Liver (tissue), 9 donors: ENCODE measurements around the gene DOK5. TPM values are rescaled to one million over a fixed set of nuclear protein-coding genes. Genes with fewer than 3 reads are reported as not detected.

Experiments used
- DNase-seq: peaks from one replicate; pipeline ENCODE4 v3.0.0-alpha.2; 2017; ENCODE audit warnings: low spot score
- H3K27ac ChIP-seq, 2 donors: one replicate each; pipeline ENCODE4 v1.7.0; 2013; ENCODE audit warnings: inconsistent platforms in 2 of 2, low read length in 2 of 2, control low read depth in 1 of 2, low read depth in 1 of 2, mild to moderate bottlenecking in 1 of 2
- H3K27me3 ChIP-seq, 4 donors: one replicate each; pipeline versions ENCODE4 v1.6.1 to v1.7.0; 2013; ENCODE audit warnings: low read length in 3 of 4, inconsistent platforms in 1 of 4, mild to moderate bottlenecking in 1 of 4, moderate library complexity in 1 of 4; ENCODE audit not compliant: control insufficient read depth in 4 of 4, insufficient read depth in 4 of 4
- H3K36me3 ChIP-seq, 4 donors: one replicate each; pipeline versions ENCODE4 v1.6.1 to v1.7.0; 2013; ENCODE audit warnings: low read length in 3 of 4, mild to moderate bottlenecking in 3 of 4, low read depth in 1 of 4, moderate library complexity in 1 of 4; ENCODE audit not compliant: control insufficient read depth in 4 of 4, insufficient read depth in 3 of 4
- H3K4me1 ChIP-seq, 4 donors: one replicate each; pipeline versions ENCODE4 v1.6.1 to v1.7.0; 2013; ENCODE audit warnings: low read length in 3 of 4, mild to moderate bottlenecking in 3 of 4, moderate library complexity in 1 of 4; ENCODE audit not compliant: control insufficient read depth in 4 of 4, insufficient read depth in 4 of 4
- H3K4me3 ChIP-seq, 3 donors: one replicate each; pipeline versions ENCODE4 v1.6.1 to v1.7.0; 2013; ENCODE audit warnings: low read length in 3 of 3, control low read depth in 1 of 3, low read depth in 1 of 3, mild to moderate bottlenecking in 1 of 3
- H3K9ac ChIP-seq, 2 donors: one replicate each; pipeline ENCODE4 v1.7.0; 2013; ENCODE audit warnings: low read length in 2 of 2, mild to moderate bottlenecking in 2 of 2, moderate library complexity in 2 of 2, control low read depth in 1 of 2, low read depth in 1 of 2
- H3K9me3 ChIP-seq, 4 donors: one replicate each; pipeline versions ENCODE4 v1.6.1 to v1.7.0; 2013; ENCODE audit warnings: low read length in 3 of 4; ENCODE audit not compliant: control insufficient read depth in 4 of 4
- EGR1 ChIP-seq, 2 donors: IDR thresholded peaks; 2 replicates each; pipeline ENCODE4 v1.6.1; 2016 to 2018; ENCODE audit warnings: antibody characterized with exemption in 2 of 2, low read depth in 2 of 2
- FOXA1 ChIP-seq: IDR thresholded peaks from 2 replicates; pipeline ENCODE4 v1.6.1; 2016; ENCODE audit warnings: antibody characterized with exemption
- FOXA2 ChIP-seq: IDR thresholded peaks from 2 replicates; pipeline ENCODE4 v1.6.1; 2016; ENCODE audit warnings: antibody characterized with exemption
- GABPA ChIP-seq, 2 donors: IDR thresholded peaks in 1 of 2; conservative IDR thresholded peaks in 1 of 2; 2 replicates each; pipeline ENCODE4 v1.6.1; 2016; ENCODE audit warnings: antibody characterized with exemption in 2 of 2, mild to moderate bottlenecking in 1 of 2, moderate library complexity in 1 of 2
- HNF4A ChIP-seq, 2 donors: conservative IDR thresholded peaks; 2 replicates each; pipeline ENCODE4 v1.6.1; 2016; ENCODE audit warnings: antibody characterized with exemption in 2 of 2, mild to moderate bottlenecking in 2 of 2
- HNF4G ChIP-seq: IDR thresholded peaks from 2 replicates; pipeline ENCODE4 v1.6.1; 2016; ENCODE audit warnings: antibody characterized with exemption
- JUND ChIP-seq, 2 donors: IDR thresholded peaks; 2 replicates each; pipeline ENCODE4 v1.6.1; 2016; ENCODE audit warnings: antibody characterized with exemption in 2 of 2
- NR2F2 ChIP-seq: IDR thresholded peaks from 2 replicates; pipeline ENCODE4 v1.6.1; 2016; ENCODE audit warnings: antibody characterized with exemption
- RAD21 ChIP-seq, 2 donors: IDR thresholded peaks; 2 replicates each; pipeline ENCODE4 v1.6.1; 2016; ENCODE audit warnings: antibody characterized with exemption in 2 of 2, mild to moderate bottlenecking in 2 of 2
- RXRA ChIP-seq, 2 donors: IDR thresholded peaks; 2 replicates each; pipeline ENCODE4 v1.6.1; 2017 to 2018; ENCODE audit warnings: antibody characterized with exemption in 2 of 2, mild to moderate bottlenecking in 1 of 2
- SP1 ChIP-seq: IDR thresholded peaks from 2 replicates; pipeline ENCODE4 v1.6.1; 2018; ENCODE audit warnings: antibody characterized with exemption, mild to moderate bottlenecking
- TAF1 ChIP-seq: conservative IDR thresholded peaks from 2 replicates; pipeline ENCODE4 v1.6.1; 2016; ENCODE audit warnings: antibody characterized with exemption, mild to moderate bottlenecking
- YY1 ChIP-seq: IDR thresholded peaks from 2 replicates; pipeline ENCODE4 v1.6.1; 2016; ENCODE audit warnings: antibody characterized with exemption, mild to moderate bottlenecking
- WGBS: extraction: QIAGEN DNeasy Blood & Tissue Kit; methylation state at CpG from one replicate; pipeline ENCODE4 v1.1.7; 2013; 5-methylcytosine and 5-hydroxymethylcytosine counted together
- polyA plus RNA-seq, 2 donors: library from polyadenylated mRNA; stranded (reverse) in 1 of 2; unstranded in 1 of 2; fragments of 200-250 nt in 1 of 2; fragments of >200 nt in 1 of 2; fragmentation: Nextera tagmentation in 1 of 2; extraction: Ambion mirVana in 1 of 2; gene quantifications; one replicate each; pipeline versions ENCODE4 v1.2.1 to v1.2.3, GENCODE V29; 2013 to 2015
- total RNA-seq, 2 donors: library from RNA; depleted of rRNA; stranded (reverse); fragments of >200 nt; gene quantifications; one replicate each; pipeline ENCODE4 v1.2.3, GENCODE V29; 2014
- TF ChIP-seq, protein P1 (sequence below): IDR thresholded peaks from 2 replicates; pipeline ENCODE4 v1.6.1; 2016; ENCODE audit warnings: antibody characterized with exemption
- TF ChIP-seq, protein P2 (sequence below): IDR thresholded peaks from 2 replicates; pipeline ENCODE4 v1.6.1; 2016; ENCODE audit warnings: antibody characterized with exemption
- TF ChIP-seq, protein P3 (sequence below): IDR thresholded peaks from 2 replicates; pipeline ENCODE4 v1.6.1; 2016; ENCODE audit warnings: antibody characterized with exemption
- TF ChIP-seq, protein P4 (sequence below): fragments of 150-350 bp; IDR thresholded peaks from 2 replicates; pipeline ENCODE4 v1.5.1; 2017; ENCODE audit warnings: improper control_type of control experiment, low read depth, low read length; ENCODE audit not compliant: missing input control
- TF ChIP-seq, protein P5 (sequence below): IDR thresholded peaks from 2 replicates; pipeline ENCODE4 v1.6.1; 2016; ENCODE audit warnings: antibody characterized with exemption, mild to moderate bottlenecking
- donor health status: healthy.
- donor health status: healthy.
- donor health status: healthy.
- donor health status: healthy.
- donor health status: healthy.

DOK5 gene
- total and polyA plus RNA-seq, 4 donors: 0.05 to 0.16 (median 0.09) TPM

DNA sequence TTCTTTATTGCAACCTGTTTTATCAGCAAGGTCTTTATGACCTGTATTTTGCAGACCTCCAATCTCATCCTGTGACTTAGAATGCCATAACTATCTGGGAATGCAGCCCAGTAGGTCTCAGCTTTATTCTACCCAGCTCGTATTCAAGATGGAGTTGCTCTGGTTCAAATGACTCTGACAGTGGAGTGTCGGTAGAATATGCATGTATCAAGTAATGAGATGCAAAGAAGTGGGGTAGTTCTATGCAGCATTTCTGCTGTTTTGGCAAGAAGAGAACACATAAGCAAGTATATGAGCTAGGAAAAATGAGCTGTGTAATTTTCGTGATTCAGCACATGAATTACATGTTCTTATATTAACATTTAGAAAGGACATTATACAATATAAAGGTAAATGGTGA, 185.9 kb downstream of the DOK5 start:
- no peak for TF ChIP-seq EGR1 (IDR thresholded peaks at IDR 0.05; ENCODE audit: low read depth in 2 of 2)
- no peak for TF ChIP-seq TAF1
- no peak for TF ChIP-seq FOXA1
- no peak for TF ChIP-seq FOXA2
- no peak for TF ChIP-seq JUND (IDR thresholded peaks at IDR 0.05)
- TF ChIP-seq RAD21 (IDR thresholded peaks at IDR 0.05): no peak
- TF ChIP-seq, protein P1, sequence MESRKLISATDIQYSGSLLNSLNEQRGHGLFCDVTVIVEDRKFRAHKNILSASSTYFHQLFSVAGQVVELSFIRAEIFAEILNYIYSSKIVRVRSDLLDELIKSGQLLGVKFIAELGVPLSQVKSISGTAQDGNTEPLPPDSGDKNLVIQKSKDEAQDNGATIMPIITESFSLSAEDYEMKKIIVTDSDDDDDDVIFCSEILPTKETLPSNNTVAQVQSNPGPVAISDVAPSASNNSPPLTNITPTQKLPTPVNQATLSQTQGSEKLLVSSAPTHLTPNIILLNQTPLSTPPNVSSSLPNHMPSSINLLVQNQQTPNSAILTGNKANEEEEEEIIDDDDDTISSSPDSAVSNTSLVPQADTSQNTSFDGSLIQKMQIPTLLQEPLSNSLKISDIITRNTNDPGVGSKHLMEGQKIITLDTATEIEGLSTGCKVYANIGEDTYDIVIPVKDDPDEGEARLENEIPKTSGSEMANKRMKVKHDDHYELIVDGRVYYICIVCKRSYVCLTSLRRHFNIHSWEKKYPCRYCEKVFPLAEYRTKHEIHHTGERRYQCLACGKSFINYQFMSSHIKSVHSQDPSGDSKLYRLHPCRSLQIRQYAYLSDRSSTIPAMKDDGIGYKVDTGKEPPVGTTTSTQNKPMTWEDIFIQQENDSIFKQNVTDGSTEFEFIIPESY: no peak
- TF ChIP-seq NR2F2: no peak
- TF ChIP-seq HNF4G: no peak
- no peak for TF ChIP-seq HNF4A (conservative IDR thresholded peaks at IDR 0.05)
- TF ChIP-seq RXRA (IDR thresholded peaks at IDR 0.05): no peak
- TF ChIP-seq, protein P2, sequence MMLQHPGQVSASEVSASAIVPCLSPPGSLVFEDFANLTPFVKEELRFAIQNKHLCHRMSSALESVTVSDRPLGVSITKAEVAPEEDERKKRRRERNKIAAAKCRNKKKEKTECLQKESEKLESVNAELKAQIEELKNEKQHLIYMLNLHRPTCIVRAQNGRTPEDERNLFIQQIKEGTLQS: no peak
- no peak for TF ChIP-seq GABPA (IDR thresholded peaks at IDR 0.05 in 1 of 2, conservative IDR thresholded peaks at IDR 0.05 in 1 of 2)
- no peak for TF ChIP-seq SP1
- TF ChIP-seq, protein P3, sequence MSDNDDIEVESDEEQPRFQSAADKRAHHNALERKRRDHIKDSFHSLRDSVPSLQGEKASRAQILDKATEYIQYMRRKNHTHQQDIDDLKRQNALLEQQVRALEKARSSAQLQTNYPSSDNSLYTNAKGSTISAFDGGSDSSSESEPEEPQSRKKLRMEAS: no peak
- no peak for TF ChIP-seq YY1
- TF ChIP-seq, protein P4, sequence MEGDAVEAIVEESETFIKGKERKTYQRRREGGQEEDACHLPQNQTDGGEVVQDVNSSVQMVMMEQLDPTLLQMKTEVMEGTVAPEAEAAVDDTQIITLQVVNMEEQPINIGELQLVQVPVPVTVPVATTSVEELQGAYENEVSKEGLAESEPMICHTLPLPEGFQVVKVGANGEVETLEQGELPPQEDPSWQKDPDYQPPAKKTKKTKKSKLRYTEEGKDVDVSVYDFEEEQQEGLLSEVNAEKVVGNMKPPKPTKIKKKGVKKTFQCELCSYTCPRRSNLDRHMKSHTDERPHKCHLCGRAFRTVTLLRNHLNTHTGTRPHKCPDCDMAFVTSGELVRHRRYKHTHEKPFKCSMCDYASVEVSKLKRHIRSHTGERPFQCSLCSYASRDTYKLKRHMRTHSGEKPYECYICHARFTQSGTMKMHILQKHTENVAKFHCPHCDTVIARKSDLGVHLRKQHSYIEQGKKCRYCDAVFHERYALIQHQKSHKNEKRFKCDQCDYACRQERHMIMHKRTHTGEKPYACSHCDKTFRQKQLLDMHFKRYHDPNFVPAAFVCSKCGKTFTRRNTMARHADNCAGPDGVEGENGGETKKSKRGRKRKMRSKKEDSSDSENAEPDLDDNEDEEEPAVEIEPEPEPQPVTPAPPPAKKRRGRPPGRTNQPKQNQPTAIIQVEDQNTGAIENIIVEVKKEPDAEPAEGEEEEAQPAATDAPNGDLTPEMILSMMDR: no peak
- TF ChIP-seq, protein P5, sequence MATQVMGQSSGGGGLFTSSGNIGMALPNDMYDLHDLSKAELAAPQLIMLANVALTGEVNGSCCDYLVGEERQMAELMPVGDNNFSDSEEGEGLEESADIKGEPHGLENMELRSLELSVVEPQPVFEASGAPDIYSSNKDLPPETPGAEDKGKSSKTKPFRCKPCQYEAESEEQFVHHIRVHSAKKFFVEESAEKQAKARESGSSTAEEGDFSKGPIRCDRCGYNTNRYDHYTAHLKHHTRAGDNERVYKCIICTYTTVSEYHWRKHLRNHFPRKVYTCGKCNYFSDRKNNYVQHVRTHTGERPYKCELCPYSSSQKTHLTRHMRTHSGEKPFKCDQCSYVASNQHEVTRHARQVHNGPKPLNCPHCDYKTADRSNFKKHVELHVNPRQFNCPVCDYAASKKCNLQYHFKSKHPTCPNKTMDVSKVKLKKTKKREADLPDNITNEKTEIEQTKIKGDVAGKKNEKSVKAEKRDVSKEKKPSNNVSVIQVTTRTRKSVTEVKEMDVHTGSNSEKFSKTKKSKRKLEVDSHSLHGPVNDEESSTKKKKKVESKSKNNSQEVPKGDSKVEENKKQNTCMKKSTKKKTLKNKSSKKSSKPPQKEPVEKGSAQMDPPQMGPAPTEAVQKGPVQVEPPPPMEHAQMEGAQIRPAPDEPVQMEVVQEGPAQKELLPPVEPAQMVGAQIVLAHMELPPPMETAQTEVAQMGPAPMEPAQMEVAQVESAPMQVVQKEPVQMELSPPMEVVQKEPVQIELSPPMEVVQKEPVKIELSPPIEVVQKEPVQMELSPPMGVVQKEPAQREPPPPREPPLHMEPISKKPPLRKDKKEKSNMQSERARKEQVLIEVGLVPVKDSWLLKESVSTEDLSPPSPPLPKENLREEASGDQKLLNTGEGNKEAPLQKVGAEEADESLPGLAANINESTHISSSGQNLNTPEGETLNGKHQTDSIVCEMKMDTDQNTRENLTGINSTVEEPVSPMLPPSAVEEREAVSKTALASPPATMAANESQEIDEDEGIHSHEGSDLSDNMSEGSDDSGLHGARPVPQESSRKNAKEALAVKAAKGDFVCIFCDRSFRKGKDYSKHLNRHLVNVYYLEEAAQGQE: no peak
- Histone ChIP-seq H3K27me3 (peaks cover 0 to 3% (median 1%) of the 10 kb centered on the region in 4 donors), H3K9ac (no peak overlapping the region), H3K27ac (no peak overlapping the region), H3K9me3 (no peaks in the 10 kb centered on the region), H3K4me3 (no peak overlapping the region), H3K36me3 (no peaks in the 10 kb centered on the region), H3K4me1 (no peaks in the 10 kb centered on the region)
- 74% methylated on average over 3 of the region's 3 CpGs for WGBS
- DNase-seq: no peak
